Measurements from ENCODE around the gene HSD3B1.
"Not testable (repeated sequence)": the region's sequence is repeated elsewhere in the genome, so short reads cannot be mapped to it uniquely, and the experiment has no call there.

HSD3B1 gene

GRCh38 chr1:119556423-119556822 is 49.4 kb downstream of the HSD3B1 start:
- no peak for DNase-seq

GRCh38 chr1:119560402-119560801 is 53.4 kb downstream of the HSD3B1 start:
- DNase-seq = not testable (repeated sequence)

- DNase-seq = no peak
Observed at GRCh38 chr1:119564548-119564947, 57.5 kb downstream of the HSD3B1 start.

All from fibroblast of skin of scalp (primary cell).